GM13976 (cell line): ENCODE data around the gene DPCD.

Source experiments
- DNase-seq: peaks from one replicate; pipeline ENCODE4 v3.0.0; 2012; ENCODE audit warnings: low spot score
- in situ Hi-C: fragments of 300-500 bp; cut with MboI; formaldehyde crosslinking; loops from one replicate; pipeline ENCODE4 v1.12.0; 2022; ENCODE audit warnings: low sequenced_read_pairs, mixed read lengths, inconsistent platforms; ENCODE audit not compliant: unreplicated experiment
- TF ChIP-seq, protein P1 (sequence below): IDR thresholded peaks from 2 replicates; pipeline ENCODE4 v1.5.1; 2012; ENCODE audit warnings: borderline replicate concordance, mild to moderate bottlenecking; ENCODE audit not compliant: insufficient read depth; ENCODE audit errors: extremely low read depth, missing control alignments, control extremely low read depth

The DPCD gene

GRCh38 chr10:101562231-101562630 lies 25.9 kb upstream of the DPCD start:
- DNase-seq: no peak
- TF ChIP-seq, protein P1, sequence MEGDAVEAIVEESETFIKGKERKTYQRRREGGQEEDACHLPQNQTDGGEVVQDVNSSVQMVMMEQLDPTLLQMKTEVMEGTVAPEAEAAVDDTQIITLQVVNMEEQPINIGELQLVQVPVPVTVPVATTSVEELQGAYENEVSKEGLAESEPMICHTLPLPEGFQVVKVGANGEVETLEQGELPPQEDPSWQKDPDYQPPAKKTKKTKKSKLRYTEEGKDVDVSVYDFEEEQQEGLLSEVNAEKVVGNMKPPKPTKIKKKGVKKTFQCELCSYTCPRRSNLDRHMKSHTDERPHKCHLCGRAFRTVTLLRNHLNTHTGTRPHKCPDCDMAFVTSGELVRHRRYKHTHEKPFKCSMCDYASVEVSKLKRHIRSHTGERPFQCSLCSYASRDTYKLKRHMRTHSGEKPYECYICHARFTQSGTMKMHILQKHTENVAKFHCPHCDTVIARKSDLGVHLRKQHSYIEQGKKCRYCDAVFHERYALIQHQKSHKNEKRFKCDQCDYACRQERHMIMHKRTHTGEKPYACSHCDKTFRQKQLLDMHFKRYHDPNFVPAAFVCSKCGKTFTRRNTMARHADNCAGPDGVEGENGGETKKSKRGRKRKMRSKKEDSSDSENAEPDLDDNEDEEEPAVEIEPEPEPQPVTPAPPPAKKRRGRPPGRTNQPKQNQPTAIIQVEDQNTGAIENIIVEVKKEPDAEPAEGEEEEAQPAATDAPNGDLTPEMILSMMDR: no peak
- in situ Hi-C loops: loop anchor here (25.0 kb wide), 2 partner anchors 250 to 350 kb away; no protein-coding TSS in a partner anchor

- in situ Hi-C loops: loop anchor here (25.0 kb wide), 2 partner anchors 251 to 351 kb away; no protein-coding TSS in a partner anchor
- TF ChIP-seq, protein P1: no peak
- no peak for DNase-seq
Measured at GRCh38 chr10:101563007-101563406, 25.1 kb upstream of the DPCD start.

GRCh38 chr10:101563497-101564040 lies 24.6 kb upstream of the DPCD start:
- DNase-seq: no peak
- TF ChIP-seq, protein P1: no peak
- in situ Hi-C loops: loop anchor here (25.0 kb wide), 2 partner anchors 251 to 351 kb away; no protein-coding TSS in a partner anchor

- TF ChIP-seq, protein P1: no peak
- no peak for DNase-seq
- in situ Hi-C loops: loop anchor here (25.0 kb wide), 2 partner anchors 252 to 352 kb away; no protein-coding TSS in a partner anchor
Measured at GRCh38 chr10:101564490-101564991, 23.6 kb upstream of the DPCD start.

GRCh38 chr10:101565370-101565900 lies 22.7 kb upstream of the DPCD start:
- TF ChIP-seq, protein P1: no peak
- in situ Hi-C loops: loop anchor here (25.0 kb wide), 2 partner anchors 253 to 353 kb away; no protein-coding TSS in a partner anchor
- no peak for DNase-seq

DNA sequence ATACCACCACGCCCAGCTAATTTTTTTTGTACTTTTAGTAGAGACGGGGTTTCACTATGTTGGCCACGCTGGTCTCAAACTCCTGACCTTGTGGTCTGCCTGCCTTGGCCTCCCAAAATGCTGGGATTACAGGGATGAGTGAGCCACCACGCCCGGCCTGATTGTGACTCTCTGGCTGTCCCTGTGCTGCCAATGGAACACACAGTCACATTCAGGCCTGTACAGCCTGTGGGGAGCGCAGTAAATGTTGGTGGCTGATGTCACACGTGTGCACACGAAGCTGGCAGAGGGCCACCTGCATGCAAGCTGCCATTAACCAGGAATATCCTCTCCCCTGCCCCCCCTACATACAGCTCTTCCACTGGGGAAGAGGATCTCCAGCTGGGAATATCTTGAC lies 22.2 kb upstream of the DPCD start:
- no peak for DNase-seq
- in situ Hi-C loops: loop anchor here (25.0 kb wide), 2 partner anchors 254 to 354 kb away; no protein-coding TSS in a partner anchor
- TF ChIP-seq, protein P1: no peak
